ENCODE measurements around the gene ATP2B2.

Gene ATP2B2

GRCh38 chr3:10289787-10290355 lies 215.5 kb downstream of the ATP2B2 start:
- DNase-seq, result no peak

DNA sequence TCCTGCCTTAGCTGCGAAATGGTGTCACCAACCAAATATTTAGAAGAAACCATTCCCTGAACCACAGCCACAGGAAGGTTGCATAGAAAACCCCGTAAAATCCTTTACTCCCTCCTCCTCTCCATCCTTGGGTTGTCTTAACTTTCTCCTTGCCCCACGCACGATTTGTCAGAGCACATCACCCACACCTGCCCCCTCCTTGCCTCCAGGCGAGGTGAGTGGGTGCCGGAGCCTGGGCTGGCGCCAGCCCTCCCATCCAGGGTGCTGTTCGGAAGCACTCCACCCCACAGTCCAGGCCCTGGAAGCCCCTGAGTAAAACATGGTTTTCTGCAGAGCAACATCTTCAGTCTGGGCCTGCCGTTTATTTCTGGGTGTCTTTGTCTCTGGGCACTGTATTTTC lies 216.3 kb downstream of the ATP2B2 start:
- no peak for DNase-seq

GRCh38 chr3:10288575-10288960 lies 216.8 kb downstream of the ATP2B2 start:
- no peak for DNase-seq

DNA sequence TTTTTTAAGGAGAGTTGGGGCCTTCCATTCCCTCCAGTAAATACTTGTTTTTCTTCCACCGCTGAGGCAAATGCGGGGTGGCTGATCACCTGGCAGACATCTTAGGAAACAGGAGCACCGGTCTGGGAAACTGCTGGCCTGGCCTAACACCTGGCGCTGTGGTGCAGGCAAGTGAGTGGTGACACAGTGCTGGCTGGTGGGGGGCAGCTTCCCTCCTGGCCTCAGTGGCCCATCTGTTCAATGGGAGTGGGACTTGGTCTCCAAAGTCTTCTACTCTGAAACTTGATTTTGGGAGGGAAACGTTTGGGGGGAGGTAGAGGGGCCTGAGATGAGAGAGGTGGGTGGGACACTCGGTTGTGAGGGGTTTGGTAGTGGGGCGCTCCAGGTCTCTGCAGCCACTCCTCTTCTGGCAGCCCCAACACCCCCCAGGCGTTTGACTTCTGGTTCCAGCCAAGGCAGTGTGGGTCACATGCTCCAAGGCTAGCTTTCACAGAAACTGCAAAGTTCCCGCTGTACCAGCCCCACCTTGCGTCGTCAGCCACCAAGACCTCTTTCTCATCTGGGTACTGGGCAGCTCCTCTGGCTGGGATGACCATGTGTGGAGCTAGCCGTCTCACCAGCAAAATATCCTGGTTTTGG lies 217.3 kb downstream of the ATP2B2 start:
- no peak for DNase-seq

DNA sequence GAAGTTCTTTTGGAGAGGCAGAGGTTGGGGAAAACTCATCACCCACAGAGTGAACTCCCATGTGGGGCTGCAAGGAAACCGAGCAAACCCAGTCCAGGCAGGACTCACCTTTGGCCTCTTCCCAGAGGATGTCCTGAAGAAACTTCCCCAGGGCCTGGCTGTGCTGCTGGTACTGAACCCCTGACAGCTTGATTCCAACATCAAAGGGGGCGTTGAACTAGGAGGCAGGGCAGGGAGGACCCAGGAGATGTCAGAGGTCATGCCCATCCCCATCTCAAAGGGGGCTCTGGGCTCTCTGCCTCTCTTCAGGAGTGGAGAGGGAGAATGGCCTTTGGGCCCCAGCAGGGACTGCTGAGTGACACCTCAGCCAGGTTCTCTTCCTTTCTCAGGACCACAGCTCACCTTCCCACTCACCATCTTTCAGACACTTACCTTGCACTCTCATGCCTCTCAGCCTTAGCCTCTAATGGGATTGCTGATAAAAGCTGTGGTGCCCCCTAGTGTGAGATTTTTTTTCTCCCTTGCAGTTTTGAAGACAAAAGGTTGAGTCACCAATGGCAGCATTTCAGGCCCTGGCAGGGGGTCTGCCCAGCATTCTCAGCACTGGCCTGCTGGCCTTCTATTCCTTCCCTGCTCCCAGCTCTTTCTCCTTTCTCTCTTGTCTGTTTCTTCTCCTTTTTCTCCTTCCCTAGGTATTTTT lies 218.6 kb downstream of the ATP2B2 start:
- DNase-seq, result no peak

DNA sequence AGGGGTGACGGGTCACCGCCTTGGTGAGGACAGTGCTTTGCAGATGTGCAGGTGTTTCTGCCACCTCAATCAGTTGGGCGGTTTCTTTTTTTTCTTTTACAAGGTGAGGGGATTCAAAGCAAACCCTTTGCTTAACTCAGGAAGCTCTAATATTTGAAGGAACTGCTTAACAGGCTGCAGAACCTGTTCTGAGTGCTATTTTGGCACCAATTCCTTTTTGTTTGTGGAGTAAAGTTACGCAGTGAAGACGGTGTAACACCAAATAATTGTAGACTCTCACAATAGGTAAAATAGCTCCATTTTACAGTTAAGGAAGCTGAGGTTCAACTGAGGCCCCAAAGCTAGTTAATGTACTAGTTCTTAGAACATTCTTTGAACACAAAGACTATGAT lies 219.3 kb downstream of the ATP2B2 start:
- no peak for DNase-seq

- DNase-seq, result no peak
Observed at GRCh38 chr3:10285272-10286132, 219.9 kb downstream of the ATP2B2 start.

GRCh38 chr3:10284496-10284895 lies 220.9 kb downstream of the ATP2B2 start:
- no peak for DNase-seq

- no peak for DNase-seq
Observed at GRCh38 chr3:10283638-10284037, 221.7 kb downstream of the ATP2B2 start.

- DNase-seq, result no peak
Observed at GRCh38 chr3:10281951-10282350, 223.4 kb downstream of the ATP2B2 start.

- DNase-seq, result no peak
Observed at GRCh38 chr3:10280571-10280970, 224.8 kb downstream of the ATP2B2 start.

- no peak for DNase-seq
Observed at GRCh38 chr3:10280177-10280529, 225.2 kb downstream of the ATP2B2 start.

DNA sequence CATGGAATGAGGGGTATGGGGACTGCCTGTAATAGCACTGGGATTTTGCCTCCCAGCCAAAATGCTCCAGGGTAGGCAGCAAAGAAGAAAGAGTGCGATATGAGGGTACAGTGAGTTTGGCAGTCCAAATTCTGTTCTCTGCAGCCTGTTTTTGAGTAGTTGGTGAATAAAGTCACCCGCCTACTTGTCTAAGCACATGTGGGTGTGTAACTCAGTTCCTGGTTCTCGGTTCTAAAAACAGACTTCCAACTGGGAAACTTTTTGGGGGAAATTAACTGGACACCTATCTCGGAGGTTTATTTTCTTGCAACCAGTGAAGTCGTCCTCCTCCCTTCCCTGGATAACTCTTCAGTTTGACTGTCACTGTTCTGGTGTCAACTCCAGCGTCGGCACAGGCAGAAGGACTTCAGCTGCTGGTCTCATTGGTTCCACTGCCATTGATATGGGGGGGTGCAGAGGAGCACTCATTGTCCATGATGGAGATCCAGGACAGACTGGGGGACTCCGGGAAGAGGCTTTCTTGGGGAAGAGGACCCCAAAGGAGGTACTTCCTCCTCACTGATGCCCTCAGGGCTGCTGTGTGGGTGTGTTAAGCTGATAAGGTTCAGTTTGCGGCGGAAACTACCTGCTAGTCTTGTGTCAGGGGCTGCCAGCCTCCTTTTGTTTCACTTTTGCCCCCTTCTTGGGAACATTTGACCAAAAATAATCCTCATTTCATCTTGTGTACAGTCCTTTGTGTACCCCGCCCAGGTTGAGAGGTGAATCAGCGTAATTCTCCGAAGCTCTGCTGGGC lies 225.8 kb downstream of the ATP2B2 start:
- DNase-seq, result no peak

- no peak for DNase-seq
Observed at GRCh38 chr3:10278501-10278900, 226.9 kb downstream of the ATP2B2 start.

- no peak for DNase-seq
Observed at GRCh38 chr3:10277115-10277625, 228.2 kb downstream of the ATP2B2 start.

- no peak for DNase-seq
Observed at GRCh38 chr3:10274601-10275000, 230.8 kb downstream of the ATP2B2 start.
